GM12878 (cell line): ENCODE measurements around the gene NR3C1. TPM values are rescaled to one million over a fixed set of nuclear protein-coding genes. Genes with fewer than 3 reads are reported as not detected.

Experiments
- ATAC-seq: fragments of 200-7000 bp; cut with Tn5 transposase; 3 replicates; pipeline ENCODE4 v1.9.1; 2020; ENCODE audit warnings: mild to moderate bottlenecking, moderate library complexity
- BruUV-seq: library from RNA; stranded (reverse); fragments of 400-500 nt; replicated peaks from 2 replicates; lab custom pipeline; 2021; lab: Mats Ljungman, UMichigan
- CTCF ChIA-PET: fragments of 300-600 bp; sonication (Branson Sonifier 250); formaldehyde crosslinking; extraction: SDS; loops from one replicate; lab custom pipeline; 2021; ENCODE audit warnings: inconsistent platforms; lab: Yijun Ruan, JAX
- POLR2A ChIA-PET: fragments of 350-600 bp; formaldehyde crosslinking; extraction: SDS; loops from one replicate; lab custom pipeline; 2021; ENCODE audit warnings: inconsistent platforms; lab: Charles Lee
- RAD21 ChIA-PET: fragments of 300-600 bp; sonication (Branson Sonifier 250); formaldehyde crosslinking; loops from one replicate; lab custom pipeline; 2023; ENCODE audit warnings: antibody characterized with exemption; ENCODE audit not compliant: unreplicated experiment; lab: Charles Lee
- SMC1A ChIA-PET: fragments of 300-600 bp; sonication (Branson Sonifier 250); formaldehyde crosslinking; loops from one replicate; lab custom pipeline; 2023; ENCODE audit not compliant: unreplicated experiment, uncharacterized antibody; lab: Charles Lee
- DNase-seq: peaks from one replicate; pipeline ENCODE4 v3.0.0-alpha.2; 2011; ENCODE audit warnings: low read depth, low spot score
- FAIRE-seq: peaks from 3 replicates; lab custom pipeline; 2011; peaks lifted over from hg19 to GRCh38; lab: Jason Lieb, UNC
- H2AFZ ChIP-seq: 2 replicates; pipeline ENCODE4 v1.6.0; 2011; ENCODE audit warnings: low read depth, low read length, control low read depth; ENCODE audit not compliant: control insufficient read depth
- H3K27ac ChIP-seq: 2 replicates; pipeline ENCODE4 v1.5.1; 2011; ENCODE audit warnings: control low read depth; ENCODE audit not compliant: control insufficient read depth, insufficient read depth
- H3K27me3 ChIP-seq, 2 experiments: replicated peaks in 1 of 2; 2 replicates each; pipeline versions ENCODE4 v1.6.0 to v1.6.1; 2011; ENCODE audit warnings: low read length in 1 of 2; ENCODE audit not compliant: control insufficient read depth in 2 of 2, insufficient read depth in 2 of 2
- H3K36me3 ChIP-seq, 2 experiments: 2 replicates each; pipeline ENCODE4 v1.5.1; 2011; ENCODE audit warnings: low read length in 1 of 2; ENCODE audit not compliant: control insufficient read depth in 2 of 2, insufficient read depth in 2 of 2
- H3K4me1 ChIP-seq: 2 replicates; pipeline ENCODE4 v1.6.1; 2011; ENCODE audit warnings: mild to moderate bottlenecking, low read length, moderate library complexity, mixed read lengths; ENCODE audit not compliant: control insufficient read depth, insufficient read depth
- H3K4me2 ChIP-seq: 2 replicates; pipeline ENCODE4 v1.6.0; 2011; ENCODE audit warnings: control low read depth; ENCODE audit not compliant: control insufficient read depth, insufficient read depth
- H3K4me3 ChIP-seq: fragments of 200-600 bp; sonication (generic); 2 replicates; pipeline ENCODE4 v1.5.1; 2016
- H3K79me2 ChIP-seq: 2 replicates; pipeline ENCODE4 v1.6.0; 2011; ENCODE audit warnings: low read length; ENCODE audit not compliant: control insufficient read depth, insufficient read depth
- H3K9ac ChIP-seq: 2 replicates; pipeline ENCODE4 v1.8.0; 2011; ENCODE audit warnings: low read length, control low read depth, mixed read lengths; ENCODE audit not compliant: control insufficient read depth, insufficient read depth
- H3K9me3 ChIP-seq: replicated peaks from 3 replicates; pipeline ENCODE4 v1.5.1; 2011; ENCODE audit warnings: mild to moderate bottlenecking, low read length; ENCODE audit not compliant: control insufficient read depth, insufficient read depth
- H4K20me1 ChIP-seq: 2 replicates; pipeline ENCODE4 v1.6.0; 2011; ENCODE audit not compliant: control insufficient read depth, insufficient read depth
- POLR2AphosphoS5 ChIP-seq: IDR thresholded peaks from 2 replicates; pipeline ENCODE4 v1.6.1; 2011; ENCODE audit warnings: mild to moderate bottlenecking, low read length, inconsistent platforms
- TARDBP ChIP-seq: IDR thresholded peaks from 2 replicates; pipeline ENCODE4 v1.6.1; 2016; ENCODE audit warnings: borderline replicate concordance
- ZNF622 ChIP-seq: fragments of 450-650 bp; IDR thresholded peaks from 2 replicates; pipeline ENCODE4 v1.6.1; 2017; ENCODE audit warnings: mild to moderate bottlenecking, inconsistent platforms
- ZNF687 ChIP-seq: fragments of 450-650 bp; IDR thresholded peaks from 2 replicates; pipeline ENCODE4 v1.6.1; 2017; ENCODE audit warnings: mild to moderate bottlenecking, moderate library complexity
- in situ Hi-C: fragments of 300-500 bp; cut with MboI; formaldehyde crosslinking; loops from 9 replicates; pipeline ENCODE4 v1.14.3; 2018; ENCODE audit warnings: mixed read lengths
- intact Hi-C: fragments of 100-400 bp; cut with micrococcal nuclease; formaldehyde crosslinking; loops from one replicate; pipeline ENCODE4 v1.14.2; 2022; ENCODE audit not compliant: unreplicated experiment
- polyA plus RNA-seq, 11 experiments: library from polyadenylated mRNA; depleted of rRNA in 4 of 11; unstranded in 6 of 11; stranded (reverse) in 5 of 11; fragments of >200 nt; fragmentation: Nextera tagmentation in 4 of 11; fragmentation: Illumina TruSeq in 1 of 11; extraction: Ambion mirVana in 4 of 11; extraction: Trizol in 1 of 11; gene quantifications; 1 replicate in 1 of 11; 2 replicates in 10 of 11; pipeline versions ENCODE4 v1.2.1 to v1.2.3, GENCODE V29; 2011 to 2016; ENCODE audit warnings: inconsistent platforms in 2 of 11, missing spikeins in 2 of 11, low read depth in 1 of 11
- total RNA-seq, 4 experiments: library from RNA; depleted of rRNA in 3 of 4; stranded (reverse); fragments of >200 nt in 3 of 4; fragmentation: Illumina TruSeq in 1 of 4; extraction: Trizol in 1 of 4; gene quantifications; 2 replicates each; pipeline versions ENCODE4 v1.2.1 to v1.2.3, GENCODE V29; 2013 to 2021
- TF ChIP-seq, protein P1 (sequence below): fragments of 150-350 bp; IDR thresholded peaks from 2 replicates; pipeline ENCODE4 v1.6.1; 2016; ENCODE audit warnings: low read depth, low read length

The NR3C1 gene
- total and polyA plus RNA-seq, 10 of the 15 experiments (the other 5 are each of a cell fraction or from before 2014, with no cell fraction given): 49.7 to 141 (median 109) TPM

DNA sequence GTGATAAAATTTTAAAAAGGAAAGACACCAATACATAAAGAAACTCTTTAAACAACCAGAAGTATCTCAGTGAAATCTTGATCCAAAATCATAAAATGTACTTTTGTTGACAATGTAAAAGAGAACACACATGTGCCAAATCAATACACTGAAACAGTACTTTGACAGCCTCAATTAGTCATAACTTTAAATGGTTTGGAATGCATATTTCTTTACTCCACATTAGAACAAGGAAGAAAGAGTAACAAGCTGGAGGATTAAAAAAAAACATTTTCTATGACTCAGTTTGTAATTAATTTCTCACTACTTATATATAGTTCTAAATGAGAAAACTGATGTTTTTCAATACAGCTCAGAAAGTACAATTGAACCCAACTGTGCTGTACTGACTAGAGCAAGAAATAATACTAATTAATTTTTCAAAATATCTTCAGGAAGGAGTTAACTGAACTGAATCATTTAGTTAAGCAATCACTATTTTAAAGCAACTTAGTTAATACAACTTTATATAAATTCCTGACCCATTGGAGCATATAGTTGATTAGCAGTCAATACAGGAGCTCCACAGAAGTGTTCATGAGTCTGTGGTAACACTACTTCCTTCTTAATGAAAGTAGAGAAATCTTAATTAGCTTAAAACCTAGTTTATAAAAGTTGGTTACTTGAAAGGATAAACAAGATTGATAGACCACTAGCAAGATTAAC lies 101.0 kb downstream of the NR3C1 start:
- SMC1A ChIA-PET: interaction anchor here (0.6 to 2.4 kb wide), 16 partner anchors 11 to 89 kb away, joined by 3 to 14 read pairs (median 4); no protein-coding TSS in a partner anchor
- Histone ChIP-seq H3K27me3 (no peaks in the 10 kb centered on the region), H2AFZ (no peak overlapping the region), H3K4me1 (no peaks in the 10 kb centered on the region), H3K27ac (no peak overlapping the region), H3K36me3 (peaks cover 13 to 30% of the 10 kb centered on the region in 2 experiments), H3K9ac (no peak overlapping the region), H3K79me2 (peaks cover 40% of the 10 kb centered on the region), H3K9me3 (peaks cover 9% of the 10 kb centered on the region), H3K4me3 (no peak overlapping the region), H4K20me1 (no peaks in the 10 kb centered on the region), H3K4me2 (no peak overlapping the region)
- DNase-seq (no peak), FAIRE-seq (no peak), ATAC-seq (0 out of 3 replicates have a peak, but pooled peaks have one; percentile 20)
- RAD21 ChIA-PET: interaction anchor here (1.0 to 1.3 kb wide), 5 partner anchors 9 to 98 kb away, joined by 3 to 4 read pairs (median 3); no protein-coding TSS in a partner anchor
- in situ Hi-C loops: no loop called here
- intact Hi-C loops: no loop called here
- no peak for TF ChIP-seq ZNF687
- no peak for TF ChIP-seq ZNF622
- TF ChIP-seq POLR2AphosphoS5: no peak
- TF ChIP-seq, protein P1, sequence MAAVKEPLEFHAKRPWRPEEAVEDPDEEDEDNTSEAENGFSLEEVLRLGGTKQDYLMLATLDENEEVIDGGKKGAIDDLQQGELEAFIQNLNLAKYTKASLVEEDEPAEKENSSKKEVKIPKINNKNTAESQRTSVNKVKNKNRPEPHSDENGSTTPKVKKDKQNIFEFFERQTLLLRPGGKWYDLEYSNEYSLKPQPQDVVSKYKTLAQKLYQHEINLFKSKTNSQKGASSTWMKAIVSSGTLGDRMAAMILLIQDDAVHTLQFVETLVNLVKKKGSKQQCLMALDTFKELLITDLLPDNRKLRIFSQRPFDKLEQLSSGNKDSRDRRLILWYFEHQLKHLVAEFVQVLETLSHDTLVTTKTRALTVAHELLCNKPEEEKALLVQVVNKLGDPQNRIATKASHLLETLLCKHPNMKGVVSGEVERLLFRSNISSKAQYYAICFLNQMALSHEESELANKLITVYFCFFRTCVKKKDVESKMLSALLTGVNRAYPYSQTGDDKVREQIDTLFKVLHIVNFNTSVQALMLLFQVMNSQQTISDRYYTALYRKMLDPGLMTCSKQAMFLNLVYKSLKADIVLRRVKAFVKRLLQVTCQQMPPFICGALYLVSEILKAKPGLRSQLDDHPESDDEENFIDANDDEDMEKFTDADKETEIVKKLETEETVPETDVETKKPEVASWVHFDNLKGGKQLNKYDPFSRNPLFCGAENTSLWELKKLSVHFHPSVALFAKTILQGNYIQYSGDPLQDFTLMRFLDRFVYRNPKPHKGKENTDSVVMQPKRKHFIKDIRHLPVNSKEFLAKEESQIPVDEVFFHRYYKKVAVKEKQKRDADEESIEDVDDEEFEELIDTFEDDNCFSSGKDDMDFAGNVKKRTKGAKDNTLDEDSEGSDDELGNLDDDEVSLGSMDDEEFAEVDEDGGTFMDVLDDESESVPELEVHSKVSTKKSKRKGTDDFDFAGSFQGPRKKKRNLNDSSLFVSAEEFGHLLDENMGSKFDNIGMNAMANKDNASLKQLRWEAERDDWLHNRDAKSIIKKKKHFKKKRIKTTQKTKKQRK: no peak
- TF ChIP-seq TARDBP: no peak
- POLR2A ChIA-PET: interaction anchor here (0.6 to 1.0 kb wide), 3 partner anchors 9 to 162 kb away, joined by 3 to 5 read pairs (median 3); no protein-coding TSS in a partner anchor
- no TSS peak for BruUV-seq
- CTCF ChIA-PET: interaction anchor here (0.5 to 1.5 kb wide), 4 partner anchors 9 to 522 kb away, joined by 3 to 5 read pairs (median 4); no protein-coding TSS in a partner anchor
